ENCODE results near the gene TAF1L.
"Not testable (repeated sequence)": the region's sequence is repeated elsewhere in the genome, so short reads cannot be mapped to it uniquely, and the experiment has no call there.

TAF1L gene

GRCh38 chr9:32635362-32635761 lies at the start of gene TAF1L:
Gene TAF1L, minus strand, starts transcription at chr9:32635669. Its CDS starts 90 bp downstream, at chr9:32635579.
- Histone ChIP-seq H3K36me3 (ENCODE audit: insufficient read depth, low read length) (no peaks in the 10 kb centered on the region), H3K9ac (ENCODE audit: insufficient read length) (no peak within 1 kb of the TSS), H3K9me3 (ENCODE audit: low read depth, low read length) (no peaks in the 10 kb centered on the region), H3K4me3 (no peak within 1 kb of the TSS), H3K27ac (no peak within 1 kb of the TSS)
- no peak for DNase-seq (ENCODE audit: low read depth, low spot score)
- TF ChIP-seq FOXP2 (optimal IDR thresholded peaks at IDR 0.05; ENCODE audit: control extremely low read depth, extremely low read length, insufficient read depth) (no peak), POLR2AphosphoS5 (IDR thresholded peaks at IDR 0.05; ENCODE audit: borderline replicate concordance, low read depth, low read length) (no peak), EZH2 (IDR thresholded peaks at IDR 0.05) (no peak)

GRCh38 chr9:32681751-32682150 lies 46.3 kb upstream of the TAF1L start:
- Histone ChIP-seq H3K27ac (no peak overlapping the region), H3K9ac (ENCODE audit: insufficient read length) (no peak overlapping the region), H3K9me3 (ENCODE audit: low read depth, low read length) (no peaks in the 10 kb centered on the region), H3K36me3 (ENCODE audit: insufficient read depth, low read length) (no peaks in the 10 kb centered on the region), H3K4me3 (no peak overlapping the region)
- no peak for DNase-seq (ENCODE audit: low read depth, low spot score)
- TF ChIP-seq POLR2AphosphoS5 (IDR thresholded peaks at IDR 0.05; ENCODE audit: borderline replicate concordance, low read depth, low read length) (no peak), EZH2 (IDR thresholded peaks at IDR 0.05) (no peak), FOXP2 (optimal IDR thresholded peaks at IDR 0.05; ENCODE audit: control extremely low read depth, extremely low read length, insufficient read depth) (no peak)

- no peak for DNase-seq (ENCODE audit: low read depth, low spot score)
- no peaks in the 10 kb centered on the region for H3K9me3 ChIP-seq (ENCODE audit: low read depth, low read length)
- H3K9ac ChIP-seq (ENCODE audit: insufficient read length) = no peak overlapping the region
- no peak overlapping the region for H3K27ac ChIP-seq
- no peak overlapping the region for H3K4me3 ChIP-seq
- no peak for TF ChIP-seq EZH2 (IDR thresholded peaks at IDR 0.05)
- TF ChIP-seq FOXP2 (optimal IDR thresholded peaks at IDR 0.05; ENCODE audit: control extremely low read depth, extremely low read length, insufficient read depth) = no peak
- no peak for TF ChIP-seq POLR2AphosphoS5 (IDR thresholded peaks at IDR 0.05; ENCODE audit: borderline replicate concordance, low read depth, low read length)
- H3K36me3 ChIP-seq (ENCODE audit: insufficient read depth, low read length) = no peaks in the 10 kb centered on the region
Measured at GRCh38 chr9:32677931-32678330, 42.5 kb upstream of the TAF1L start.

- no peak for DNase-seq (ENCODE audit: low read depth, low spot score)
- Histone ChIP-seq H3K9me3 (ENCODE audit: low read depth, low read length) (no peaks in the 10 kb centered on the region), H3K27ac (no peak overlapping the region), H3K9ac (ENCODE audit: insufficient read length) (no peak overlapping the region), H3K4me3 (no peak overlapping the region), H3K36me3 (ENCODE audit: insufficient read depth, low read length) (no peaks in the 10 kb centered on the region)
- no peak for TF ChIP-seq FOXP2 (optimal IDR thresholded peaks at IDR 0.05; ENCODE audit: control extremely low read depth, extremely low read length, insufficient read depth)
- no peak for TF ChIP-seq POLR2AphosphoS5 (IDR thresholded peaks at IDR 0.05; ENCODE audit: borderline replicate concordance, low read depth, low read length)
- TF ChIP-seq EZH2 (IDR thresholded peaks at IDR 0.05) = no peak
Measured at GRCh38 chr9:32672469-32672868, 37.0 kb upstream of the TAF1L start.

GRCh38 chr9:32671333-32671732 lies 35.9 kb upstream of the TAF1L start:
- no peak overlapping the region for H3K27ac ChIP-seq
- no peak overlapping the region for H3K9ac ChIP-seq (ENCODE audit: insufficient read length)
- no peak for DNase-seq (ENCODE audit: low read depth, low spot score)
- H3K4me3 ChIP-seq = no peak overlapping the region
- no peaks in the 10 kb centered on the region for H3K9me3 ChIP-seq (ENCODE audit: low read depth, low read length)
- TF ChIP-seq FOXP2 (optimal IDR thresholded peaks at IDR 0.05; ENCODE audit: control extremely low read depth, extremely low read length, insufficient read depth) (no peak), EZH2 (IDR thresholded peaks at IDR 0.05) (no peak), POLR2AphosphoS5 (IDR thresholded peaks at IDR 0.05; ENCODE audit: borderline replicate concordance, low read depth, low read length) (no peak)
- H3K36me3 ChIP-seq (ENCODE audit: insufficient read depth, low read length) = no peaks in the 10 kb centered on the region

GRCh38 chr9:32665101-32665500 lies 29.6 kb upstream of the TAF1L start:
- no peak overlapping the region for H3K9ac ChIP-seq (ENCODE audit: insufficient read length)
- H3K36me3 ChIP-seq (ENCODE audit: insufficient read depth, low read length) = no peaks in the 10 kb centered on the region
- H3K27ac ChIP-seq = no peak overlapping the region
- no peak overlapping the region for H3K4me3 ChIP-seq
- DNase-seq (ENCODE audit: low read depth, low spot score) = no peak
- no peak for TF ChIP-seq EZH2 (IDR thresholded peaks at IDR 0.05)
- no peak for TF ChIP-seq FOXP2 (optimal IDR thresholded peaks at IDR 0.05; ENCODE audit: control extremely low read depth, extremely low read length, insufficient read depth)
- TF ChIP-seq POLR2AphosphoS5 (IDR thresholded peaks at IDR 0.05; ENCODE audit: borderline replicate concordance, low read depth, low read length) = no peak
- no peaks in the 10 kb centered on the region for H3K9me3 ChIP-seq (ENCODE audit: low read depth, low read length)

GRCh38 chr9:32663741-32664140 lies 28.3 kb upstream of the TAF1L start:
- Histone ChIP-seq H3K4me3 (no peak overlapping the region), H3K9me3 (ENCODE audit: low read depth, low read length) (no peaks in the 10 kb centered on the region), H3K27ac (no peak overlapping the region), H3K9ac (ENCODE audit: insufficient read length) (no peak overlapping the region), H3K36me3 (ENCODE audit: insufficient read depth, low read length) (no peaks in the 10 kb centered on the region)
- TF ChIP-seq EZH2 (IDR thresholded peaks at IDR 0.05) = no peak
- TF ChIP-seq POLR2AphosphoS5 (IDR thresholded peaks at IDR 0.05; ENCODE audit: borderline replicate concordance, low read depth, low read length) = no peak
- TF ChIP-seq FOXP2 (optimal IDR thresholded peaks at IDR 0.05; ENCODE audit: control extremely low read depth, extremely low read length, insufficient read depth) = no peak
- no peak for DNase-seq (ENCODE audit: low read depth, low spot score)

GRCh38 chr9:32647671-32648070 lies 12.2 kb upstream of the TAF1L start:
- DNase-seq (ENCODE audit: low read depth, low spot score) = no peak
- no peaks in the 10 kb centered on the region for H3K36me3 ChIP-seq (ENCODE audit: insufficient read depth, low read length)
- H3K9me3 ChIP-seq (ENCODE audit: low read depth, low read length) = no peaks in the 10 kb centered on the region
- no peak overlapping the region for H3K4me3 ChIP-seq
- no peak overlapping the region for H3K9ac ChIP-seq (ENCODE audit: insufficient read length)
- H3K27ac ChIP-seq = no peak overlapping the region
- TF ChIP-seq FOXP2 (optimal IDR thresholded peaks at IDR 0.05; ENCODE audit: control extremely low read depth, extremely low read length, insufficient read depth) (no peak), POLR2AphosphoS5 (IDR thresholded peaks at IDR 0.05; ENCODE audit: borderline replicate concordance, low read depth, low read length) (no peak), EZH2 (IDR thresholded peaks at IDR 0.05) (no peak)

- no peaks in the 10 kb centered on the region for H3K36me3 ChIP-seq (ENCODE audit: insufficient read depth, low read length)
- no peaks in the 10 kb centered on the region for H3K9me3 ChIP-seq (ENCODE audit: low read depth, low read length)
- no peak overlapping the region for H3K27ac ChIP-seq
- no peak for DNase-seq (ENCODE audit: low read depth, low spot score)
- H3K4me3 ChIP-seq = no peak overlapping the region
- TF ChIP-seq EZH2 (IDR thresholded peaks at IDR 0.05) (no peak), FOXP2 (optimal IDR thresholded peaks at IDR 0.05; ENCODE audit: control extremely low read depth, extremely low read length, insufficient read depth) (no peak), POLR2AphosphoS5 (IDR thresholded peaks at IDR 0.05; ENCODE audit: borderline replicate concordance, low read depth, low read length) (no peak)
- H3K9ac ChIP-seq (ENCODE audit: insufficient read length) = no peak overlapping the region
Measured at GRCh38 chr9:32644698-32645097, 9.2 kb upstream of the TAF1L start.

- H3K4me3 ChIP-seq; DNase-seq (ENCODE audit: low read depth, low spot score); H3K9ac ChIP-seq (ENCODE audit: insufficient read length); H3K36me3 ChIP-seq (ENCODE audit: insufficient read depth, low read length); H3K27ac ChIP-seq; H3K9me3 ChIP-seq (ENCODE audit: low read depth, low read length): not testable (repeated sequence)
Measured at GRCh38 chr9:32633151-32633550, 2.3 kb downstream of the TAF1L start.

All from SK-N-MC (cell line).